Endothelial cell of umbilical vein (primary cell): ENCODE results near the gene APMAP. TPM values are rescaled to one million over a fixed set of nuclear protein-coding genes. Genes with fewer than 3 reads are reported as not detected.

Experiments used
- BruUV-seq: library from RNA; stranded (reverse); fragments of 400-500 nt; replicated peaks from 2 replicates; lab custom pipeline; 2021; lab: Mats Ljungman, UMichigan
- CTCF ChIA-PET: fragments of 300-600, 350-600 bp; sonication (Branson Sonifier 250); formaldehyde crosslinking; loops from one replicate; lab custom pipeline; 2021; ENCODE audit warnings: antibody characterized with exemption, inconsistent platforms; lab: Charles Lee
- POLR2A ChIA-PET: fragments of 300-600, 350-600 bp; sonication (Branson Sonifier 250); formaldehyde crosslinking; loops from one replicate; lab custom pipeline; 2021; ENCODE audit warnings: antibody characterized with exemption, inconsistent platforms; lab: Charles Lee
- DNase-seq: peaks from one replicate; pipeline ENCODE4 v3.0.0-alpha.2; 2011; ENCODE audit warnings: low read depth, low spot score
- FAIRE-seq: peaks from 2 replicates; lab custom pipeline; 2011; peaks lifted over from hg19 to GRCh38; lab: Jason Lieb, UNC
- H2AFZ ChIP-seq: 2 replicates; pipeline ENCODE4 v1.6.0; 2012; ENCODE audit warnings: low read depth, low read length, control low read depth, inconsistent platforms
- H3K27ac ChIP-seq: 2 replicates; pipeline ENCODE4 v1.5.1; 2011; ENCODE audit warnings: low read depth, mild to moderate bottlenecking, control low read depth, low read length, moderate library complexity; ENCODE audit not compliant: insufficient read depth
- H3K27me3 ChIP-seq, 2 experiments: 2 replicates each; pipeline versions ENCODE4 v1.6.0 to v1.6.1; 2011; ENCODE audit warnings: low read length in 2 of 2, mixed read lengths in 1 of 2; ENCODE audit not compliant: control insufficient read depth in 2 of 2, insufficient read depth in 2 of 2
- H3K36me3 ChIP-seq, 2 experiments: 2 replicates in 1 of 2; 3 replicates in 1 of 2; pipeline ENCODE4 v1.5.1; 2011; ENCODE audit warnings: low read length in 2 of 2, mild to moderate bottlenecking in 1 of 2, moderate library complexity in 1 of 2; ENCODE audit not compliant: control insufficient read depth in 2 of 2, insufficient read depth in 2 of 2; ENCODE audit errors: extremely low read depth in 1 of 2
- H3K4me1 ChIP-seq: 3 replicates; pipeline ENCODE4 v1.5.1; 2011; ENCODE audit warnings: mild to moderate bottlenecking, low read length; ENCODE audit not compliant: control insufficient read depth, insufficient read depth; ENCODE audit errors: extremely low read depth
- H3K4me2 ChIP-seq: 2 replicates; pipeline ENCODE4 v1.6.1; 2011; ENCODE audit warnings: low read length, control low read depth, mixed read lengths; ENCODE audit not compliant: insufficient read depth
- H3K4me3 ChIP-seq, 3 experiments: fragments of 200-600 bp in 1 of 3; sonication (generic), shearing (Covaris generic) in 1 of 3; replicated peaks in 1 of 3; 2 replicates each; pipeline ENCODE4 v1.5.1; 2011 to 2016; ENCODE audit warnings: control low read depth in 3 of 3, low read length in 3 of 3, mild to moderate bottlenecking in 2 of 3, inconsistent platforms in 1 of 3, low read depth in 1 of 3, moderate library complexity in 1 of 3; ENCODE audit not compliant: insufficient read depth in 1 of 3
- H3K79me2 ChIP-seq: 2 replicates; pipeline ENCODE4 v1.6.0; 2012; ENCODE audit warnings: low read length, inconsistent platforms; ENCODE audit not compliant: control insufficient read depth, insufficient read depth
- H3K9ac ChIP-seq: replicated peaks from 2 replicates; pipeline ENCODE3; 2011; ENCODE audit warnings: low read length, control low read depth; ENCODE audit not compliant: insufficient read depth; ENCODE audit errors: extremely low read depth
- H3K9me1 ChIP-seq: replicated peaks from 3 replicates; pipeline ENCODE4 v1.6.0; 2011; ENCODE audit warnings: mild to moderate bottlenecking, low read length; ENCODE audit not compliant: control insufficient read depth, insufficient read depth; ENCODE audit errors: extremely low read depth
- H3K9me3 ChIP-seq: replicated peaks from 2 replicates; pipeline ENCODE4 v1.5.1; 2012; ENCODE audit warnings: low read length, inconsistent platforms; ENCODE audit not compliant: control insufficient read depth, insufficient read depth
- H4K20me1 ChIP-seq: replicated peaks from 2 replicates; pipeline ENCODE3; 2011; ENCODE audit warnings: mild to moderate bottlenecking, low read length; ENCODE audit not compliant: control insufficient read depth, insufficient read depth; ENCODE audit errors: extremely low read depth
- CTCF ChIP-seq, 2 donors: IDR thresholded peaks; 1 replicate in 1 of 2; 2 replicates in 1 of 2; pipeline ENCODE4 v1.5.1; 2011; ENCODE audit warnings: low read length in 2 of 2, mild to moderate bottlenecking in 2 of 2, moderate library complexity in 2 of 2, control low read depth in 1 of 2, inconsistent platforms in 1 of 2, low read depth in 1 of 2; ENCODE audit not compliant: insufficient read depth in 1 of 2; ENCODE audit errors: extremely low read depth in 1 of 2
- EZH2 ChIP-seq: IDR thresholded peaks from 2 replicates; pipeline ENCODE4 v1.6.1; 2012; ENCODE audit warnings: borderline replicate concordance, low read depth, mild to moderate bottlenecking, moderate library complexity, low read length, inconsistent platforms; ENCODE audit not compliant: severe bottlenecking
- FOS ChIP-seq: IDR thresholded peaks from 2 replicates; pipeline ENCODE4 v1.6.1; 2011; ENCODE audit warnings: mild to moderate bottlenecking, low read length, moderate library complexity, borderline replicate concordance; ENCODE audit not compliant: insufficient read depth
- GATA2 ChIP-seq: IDR thresholded peaks from 2 replicates; pipeline ENCODE4 v1.7.0; 2011; ENCODE audit warnings: low read depth, mild to moderate bottlenecking, moderate library complexity, mixed read lengths, low read length; ENCODE audit not compliant: insufficient read length, insufficient read depth
- JUN ChIP-seq: IDR thresholded peaks from 2 replicates; pipeline ENCODE4 v1.6.1; 2011; ENCODE audit warnings: borderline replicate concordance, low read depth; ENCODE audit not compliant: insufficient read length, insufficient read depth
- MAX ChIP-seq: IDR thresholded peaks from 2 replicates; pipeline ENCODE4 v1.6.1; 2011; ENCODE audit not compliant: insufficient read depth, insufficient read length
- MYC ChIP-seq: IDR thresholded peaks from one replicate; pipeline ENCODE4 v1.6.1; 2011; ENCODE audit warnings: mild to moderate bottlenecking, low read depth, low read length
- POLR2A ChIP-seq: IDR thresholded peaks from 2 replicates; pipeline ENCODE4 v1.6.1; 2012; ENCODE audit warnings: low read depth, mild to moderate bottlenecking, control low read depth, low read length
- POLR2AphosphoS5 ChIP-seq: IDR thresholded peaks from 2 replicates; pipeline ENCODE4 v1.6.1; 2012; ENCODE audit warnings: low read depth, mild to moderate bottlenecking, control low read depth, low read length, moderate library complexity; ENCODE audit not compliant: insufficient read depth
- dilution Hi-C: fragments of 300-500 bp; cut with MboI; formaldehyde crosslinking; loops from one replicate; pipeline ENCODE4 v1.15.0; 2019; ENCODE audit warnings: low sequenced_read_pairs; ENCODE audit not compliant: extremely low pct_ligation_motif_present
- intact Hi-C: fragments of 100-400 bp; cut with micrococcal nuclease; formaldehyde crosslinking; loops from one replicate; pipeline ENCODE4 v1.10.0; 2022
- polyA plus RNA-seq, 4 experiments: library from polyadenylated mRNA; depleted of rRNA in 3 of 4; stranded (reverse) in 3 of 4; unstranded in 1 of 4; fragments of >200 nt; gene quantifications; 2 replicates each; pipeline versions ENCODE4 v1.2.1 to v1.2.3, GENCODE V29; 2011 to 2012; ENCODE audit warnings: missing spikeins in 1 of 4
- total RNA-seq: library from RNA; stranded (reverse); gene quantifications from 2 replicates; pipeline ENCODE4 v1.2.3, GENCODE V29; 2021

The APMAP gene
- total and polyA plus RNA-seq, 2 donors (not counting 3 experiments of a cell fraction or from before 2014, with no cell fraction given) = 80.7 to 110 TPM

- Histone ChIP-seq H3K79me2 (peaks cover 33% of the 10 kb centered on the region), H3K27me3 (no peaks in the 10 kb centered on the region), H2AFZ (no peak overlapping the region), H3K4me3 (no peak overlapping the region), H3K4me1 (no peaks in the 10 kb centered on the region), H3K36me3 (peaks cover 1 to 2% of the 10 kb centered on the region in 2 experiments), H3K9ac (no peak overlapping the region), H4K20me1 (no peaks in the 10 kb centered on the region), H3K9me1 (no peaks in the 10 kb centered on the region), H3K9me3 (no peaks in the 10 kb centered on the region), H3K4me2 (no peak overlapping the region), H3K27ac (no peak overlapping the region)
- intact Hi-C loops = no loop called here
- no peak for TF ChIP-seq FOS
- no peak for TF ChIP-seq MAX
- no peak for TF ChIP-seq MYC
- TF ChIP-seq JUN = no peak
- no peak for TF ChIP-seq POLR2AphosphoS5
- no peak for TF ChIP-seq GATA2
- no peak for TF ChIP-seq POLR2A
- no peak for TF ChIP-seq EZH2
- TF ChIP-seq CTCF (IDR thresholded peaks at IDR 0.05; ENCODE audit: extremely low read depth in 1 of 2, insufficient read depth in 1 of 2, low read depth in 1 of 2, low read length in 2 of 2) = no peak
- FAIRE-seq (no peak), DNase-seq (no peak)
- CTCF ChIA-PET = no interaction called here
- no TSS peak for BruUV-seq
- POLR2A ChIA-PET = no interaction called here
- dilution Hi-C loops = no loop called here
These were observed 6.7 kb downstream of the APMAP start for GRCh38 chr20:24985802-24986201.
